Measurements from ENCODE around the gene AP2A2. TPM values are rescaled to one million over a fixed set of nuclear protein-coding genes. Genes with fewer than 3 reads are reported as not detected.

Gene AP2A2
- total RNA-seq, 1 donor from 2014 or later: 105 TPM

DNA sequence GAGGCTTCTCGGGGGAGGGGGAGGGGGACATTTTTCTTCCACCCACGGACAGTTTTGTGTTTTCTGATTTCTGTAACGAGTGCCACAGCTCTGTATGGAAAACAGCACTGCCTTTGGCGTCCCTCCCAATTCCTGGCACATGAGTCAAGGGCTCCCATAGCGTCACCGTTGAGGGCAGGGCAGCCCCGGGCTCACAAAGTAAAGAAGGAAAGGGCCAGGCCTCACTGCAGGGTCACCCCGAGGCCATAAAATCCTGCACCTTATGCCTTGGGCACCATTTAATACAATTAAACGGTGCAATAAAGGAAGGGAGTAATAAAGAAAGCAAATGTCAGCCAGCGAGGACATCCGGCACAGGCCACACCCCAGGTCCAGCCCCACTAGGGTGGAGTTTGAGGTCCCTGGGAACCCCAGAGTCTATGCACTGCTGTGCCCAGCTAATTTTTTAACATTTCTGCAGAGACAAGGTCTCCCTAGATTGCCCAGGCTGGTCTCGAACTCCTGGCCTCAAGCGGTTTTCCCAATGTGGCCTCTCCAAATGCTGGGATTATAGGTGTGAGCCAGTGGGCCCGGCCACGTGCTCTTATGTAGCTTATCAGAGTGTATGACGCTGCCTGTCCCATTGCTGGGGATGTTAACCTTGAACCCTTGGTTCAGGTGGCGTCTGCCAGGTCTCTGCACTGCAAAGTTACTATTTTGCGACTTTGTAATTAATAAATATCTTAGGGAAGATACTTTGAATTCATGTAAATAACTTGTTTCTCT is 135.4 kb downstream of the AP2A2 start:
- peak overlapping the region; percentile 22 for H3K4me3 ChIP-seq (ENCODE audit: insufficient read depth, low read depth, low read length)
- peak overlapping the region; percentile 37 for H3K27ac ChIP-seq (ENCODE audit: low read depth, low read length)
- H3K36me3 ChIP-seq (ENCODE audit: insufficient read depth, low read length): no peaks in the 10 kb centered on the region
- H3K4me1 Mint-ChIP-seq (ENCODE audit: low read depth, unreplicated experiment): peaks cover 6% of the 10 kb centered on the region
- H3K9ac ChIP-seq (ENCODE audit: low read length): peak overlapping the region; percentile 33
- H3K79me2 ChIP-seq (ENCODE audit: insufficient read depth, low read length): no peaks in the 10 kb centered on the region
- H3K4me2 ChIP-seq (ENCODE audit: low read length): peak overlapping the region; percentile 76
- no peaks in the 10 kb centered on the region for H4K20me1 ChIP-seq (ENCODE audit: insufficient read depth, low read length)
- peaks cover 15% of the 10 kb centered on the region for H3K9me3 Mint-ChIP-seq (ENCODE audit: unreplicated experiment)
- H3K27me3 ChIP-seq (ENCODE audit: insufficient read depth, low read length): peaks cover 2% of the 10 kb centered on the region
- H3K27ac Mint-ChIP-seq (ENCODE audit: unreplicated experiment): peak overlapping the region; percentile 69
- peaks cover 9% of the 10 kb centered on the region for H3K9me3 ChIP-seq (ENCODE audit: insufficient read depth, low read depth, low read length)
- TF ChIP-seq, protein P1, sequence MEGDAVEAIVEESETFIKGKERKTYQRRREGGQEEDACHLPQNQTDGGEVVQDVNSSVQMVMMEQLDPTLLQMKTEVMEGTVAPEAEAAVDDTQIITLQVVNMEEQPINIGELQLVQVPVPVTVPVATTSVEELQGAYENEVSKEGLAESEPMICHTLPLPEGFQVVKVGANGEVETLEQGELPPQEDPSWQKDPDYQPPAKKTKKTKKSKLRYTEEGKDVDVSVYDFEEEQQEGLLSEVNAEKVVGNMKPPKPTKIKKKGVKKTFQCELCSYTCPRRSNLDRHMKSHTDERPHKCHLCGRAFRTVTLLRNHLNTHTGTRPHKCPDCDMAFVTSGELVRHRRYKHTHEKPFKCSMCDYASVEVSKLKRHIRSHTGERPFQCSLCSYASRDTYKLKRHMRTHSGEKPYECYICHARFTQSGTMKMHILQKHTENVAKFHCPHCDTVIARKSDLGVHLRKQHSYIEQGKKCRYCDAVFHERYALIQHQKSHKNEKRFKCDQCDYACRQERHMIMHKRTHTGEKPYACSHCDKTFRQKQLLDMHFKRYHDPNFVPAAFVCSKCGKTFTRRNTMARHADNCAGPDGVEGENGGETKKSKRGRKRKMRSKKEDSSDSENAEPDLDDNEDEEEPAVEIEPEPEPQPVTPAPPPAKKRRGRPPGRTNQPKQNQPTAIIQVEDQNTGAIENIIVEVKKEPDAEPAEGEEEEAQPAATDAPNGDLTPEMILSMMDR (IDR thresholded peaks at IDR 0.05; ENCODE audit: insufficient read depth, low read depth, low read length): no peak
- no peak for TF ChIP-seq EZH2 (IDR thresholded peaks at IDR 0.05; ENCODE audit: insufficient read depth, low read length)
- H3K36me3 Mint-ChIP-seq (ENCODE audit: low read depth, unreplicated experiment): peaks cover 2% of the 10 kb centered on the region
- H2AFZ ChIP-seq (ENCODE audit: low read depth, low read length): peak overlapping the region; percentile 49
- no peak overlapping the region for H3K4me3 Mint-ChIP-seq (ENCODE audit: unreplicated experiment)
- FAIRE-seq (no peak), DNase-seq (ENCODE audit: low read depth) (peak; percentile 75)
- peaks cover 26% of the 10 kb centered on the region for H3K27me3 Mint-ChIP-seq (ENCODE audit: low read depth, unreplicated experiment)
- peaks cover 15% of the 10 kb centered on the region for H3K4me1 ChIP-seq (ENCODE audit: insufficient read depth, low read length)

Other genes with a start within 250 kb of the AP2A2 start
- gene DEAF1, start 230.6 kb upstream of the AP2A2 start, total RNA-seq: 44.1 and 48.9 TPM in 2 replicates
- 16.1 and 18.4 TPM in 2 replicates for gene TMEM80, start 230.1 kb upstream of the AP2A2 start, total RNA-seq
- gene EPS8L2, start 219.6 kb upstream of the AP2A2 start, total RNA-seq: 103 and 129 TPM in 2 replicates
- gene TALDO1, start 178.4 kb upstream of the AP2A2 start, total RNA-seq: 150 and 155 TPM in 2 replicates
- gene GATD1, start 148.4 kb upstream of the AP2A2 start, total RNA-seq: 51.9 and 60.0 TPM in 2 replicates
- gene CEND1, start 135.8 kb upstream of the AP2A2 start, total RNA-seq: 0.59 and 0.62 TPM in 2 replicates
- 20.5 and 21.4 TPM in 2 replicates for gene SLC25A22, start 127.6 kb upstream of the AP2A2 start, total RNA-seq
- gene PIDD1, start 120.6 kb upstream of the AP2A2 start, total RNA-seq: 22.2 and 26.8 TPM in 2 replicates
- 1,592 and 1,666 TPM in 2 replicates for gene RPLP2, start 115.9 kb upstream of the AP2A2 start, total RNA-seq
- gene PNPLA2, start 107.0 kb upstream of the AP2A2 start, total RNA-seq: 46.8 and 50.8 TPM in 2 replicates
- 2.6 TPM in 2 replicates for gene CRACR2B, start 98.0 kb upstream of the AP2A2 start, total RNA-seq
- gene CD151, start 92.9 kb upstream of the AP2A2 start, total RNA-seq: 414 and 421 TPM in 2 replicates
- 194 and 212 TPM in 2 replicates for gene POLR2L, start 83.3 kb upstream of the AP2A2 start, total RNA-seq
- gene TSPAN4, start 83.0 kb upstream of the AP2A2 start, total RNA-seq: 69.5 and 75.5 TPM in 2 replicates
- 72.6 and 74.6 TPM in 2 replicates for gene CHID1, start 15.1 kb upstream of the AP2A2 start, total RNA-seq
- not detected in 2 replicates for gene MUC6, start 110.8 kb downstream of the AP2A2 start, total RNA-seq
- not detected in 2 replicates for gene MUC2, start 149.0 kb downstream of the AP2A2 start, total RNA-seq
- not detected in 2 replicates for gene MUC5AC, start 232.1 kb downstream of the AP2A2 start, total RNA-seq